ENCODE data around the gene GAA.

Gene GAA

GRCh38 chr17:80101011-80101945, at the start of gene GAA:
GAA (plus strand) TSS chr17:80101581; CDS start chr17:80104587, 3,006 bp downstream.
- peaks cover 41% of the 10 kb centered on the region for H3K4me1 Mint-ChIP-seq
- H3K27ac Mint-ChIP-seq, result peak within 1 kb of the TSS; percentile 89 to 95
- H3K4me3 Mint-ChIP-seq, result peak within 1 kb of the TSS; percentile 91 to 97
- ATAC-seq (peak; percentile 90), DNase-seq (peak; percentile 89 to 93)
- no peaks in the 10 kb centered on the region for H3K27me3 Mint-ChIP-seq
- H3K9me3 Mint-ChIP-seq, result no peaks in the 10 kb centered on the region

GRCh38 chr17:80051681-80052080, 49.7 kb upstream of the GAA start:
- DNase-seq (no peak), ATAC-seq (no peak)
- Mint-ChIP-seq H3K4me3 (no peak overlapping the region), H3K27ac (no peak overlapping the region), H3K4me1 (no peaks in the 10 kb centered on the region), H3K9me3 (no peaks in the 10 kb centered on the region), H3K27me3 (no peaks in the 10 kb centered on the region)

- DNase-seq (no peak), ATAC-seq (no peak)
- Mint-ChIP-seq H3K9me3 (no peaks in the 10 kb centered on the region), H3K27me3 (no peaks in the 10 kb centered on the region), H3K4me1 (no peaks in the 10 kb centered on the region), H3K4me3 (no peak overlapping the region), H3K27ac (no peak overlapping the region)
These were observed 48.3 kb upstream of the GAA start for GRCh38 chr17:80053102-80053501.

GRCh38 chr17:80055597-80055996, 45.8 kb upstream of the GAA start:
- DNase-seq (no peak), ATAC-seq (no peak)
- Mint-ChIP-seq H3K27me3 (no peaks in the 10 kb centered on the region), H3K4me1 (no peaks in the 10 kb centered on the region), H3K4me3 (no peak overlapping the region), H3K9me3 (no peaks in the 10 kb centered on the region), H3K27ac (no peak overlapping the region)

GRCh38 chr17:80058311-80058955, 42.9 kb upstream of the GAA start:
- no peak for DNase-seq
- Mint-ChIP-seq H3K9me3 (no peaks in the 10 kb centered on the region), H3K4me1 (no peaks in the 10 kb centered on the region), H3K27me3 (no peaks in the 10 kb centered on the region), H3K27ac (no peak overlapping the region), H3K4me3 (no peak overlapping the region)
- no peak for ATAC-seq

GRCh38 chr17:80060644-80061043, 40.7 kb upstream of the GAA start:
- Mint-ChIP-seq H3K27ac (no peak overlapping the region), H3K4me1 (no peaks in the 10 kb centered on the region), H3K9me3 (no peaks in the 10 kb centered on the region), H3K4me3 (no peak overlapping the region), H3K27me3 (no peaks in the 10 kb centered on the region)
- ATAC-seq, result no peak
- DNase-seq, result no peak

- Mint-ChIP-seq H3K9me3 (no peaks in the 10 kb centered on the region), H3K4me1 (no peaks in the 10 kb centered on the region), H3K27ac (no peak overlapping the region), H3K27me3 (no peaks in the 10 kb centered on the region), H3K4me3 (no peak overlapping the region)
- DNase-seq, result no peak
- no peak for ATAC-seq
These were observed 40.0 kb upstream of the GAA start for GRCh38 chr17:80061421-80061820.

GRCh38 chr17:80063830-80064585, 37.4 kb upstream of the GAA start:
- H3K27me3 Mint-ChIP-seq, result no peaks in the 10 kb centered on the region
- no peak overlapping the region for H3K4me3 Mint-ChIP-seq
- no peak overlapping the region for H3K27ac Mint-ChIP-seq
- ATAC-seq, result no peak
- no peaks in the 10 kb centered on the region for H3K9me3 Mint-ChIP-seq
- DNase-seq, result no peak
- H3K4me1 Mint-ChIP-seq, result no peaks in the 10 kb centered on the region

- Mint-ChIP-seq H3K27ac (peak overlapping the region in 1 of 2 donors; percentile 54), H3K9me3 (no peaks in the 10 kb centered on the region), H3K4me1 (no peaks in the 10 kb centered on the region), H3K27me3 (no peaks in the 10 kb centered on the region), H3K4me3 (no peak overlapping the region)
- ATAC-seq (no peak), DNase-seq (no peak)
These were observed 36.7 kb upstream of the GAA start for GRCh38 chr17:80064696-80065095.

GRCh38 chr17:80065478-80066170, 35.8 kb upstream of the GAA start:
- no peaks in the 10 kb centered on the region for H3K4me1 Mint-ChIP-seq

DNA sequence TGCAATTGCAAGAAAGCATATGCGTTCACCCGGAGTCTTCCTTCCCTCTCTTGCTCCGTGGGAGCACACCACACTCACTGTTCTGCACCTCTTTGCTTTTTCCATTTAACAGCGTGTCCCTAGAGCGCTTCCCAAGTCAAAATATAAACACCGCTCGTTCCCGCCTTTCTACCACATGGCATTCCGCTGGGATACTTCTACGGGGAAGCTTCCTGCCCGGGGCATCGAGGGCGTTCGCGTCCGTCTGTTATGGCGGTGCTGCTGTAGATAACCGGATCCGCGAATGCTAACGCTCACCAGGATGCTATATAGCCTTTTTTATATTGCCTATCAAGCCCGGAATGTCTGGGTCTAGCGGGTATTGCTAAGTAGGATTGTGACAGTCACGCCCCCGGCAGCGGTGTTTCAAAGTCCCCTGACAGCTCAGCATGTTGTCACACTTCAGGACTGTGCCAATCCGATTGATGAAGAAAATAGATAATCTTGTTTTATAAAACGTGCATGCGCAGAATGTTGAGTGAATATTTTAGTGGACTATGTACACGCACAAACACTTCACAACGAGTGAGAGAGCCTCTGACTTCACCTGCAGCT, 33.9 kb upstream of the GAA start:
- Mint-ChIP-seq H3K4me3 (no peak overlapping the region), H3K9me3 (no peaks in the 10 kb centered on the region), H3K4me1 (no peaks in the 10 kb centered on the region), H3K27me3 (no peaks in the 10 kb centered on the region), H3K27ac (no peak overlapping the region)
- ATAC-seq (no peak), DNase-seq (no peak)

More at GRCh38 chr17:80065478-80066170, 35.8 kb upstream of the GAA start:
- no peaks in the 10 kb centered on the region for H3K27me3 Mint-ChIP-seq
- DNase-seq, result no peak
- H3K9me3 Mint-ChIP-seq, result no peaks in the 10 kb centered on the region
- no peak overlapping the region for H3K4me3 Mint-ChIP-seq
- no peak overlapping the region for H3K27ac Mint-ChIP-seq
- ATAC-seq, result no peak

- no peak overlapping the region for H3K27ac Mint-ChIP-seq
- H3K4me1 Mint-ChIP-seq, result no peaks in the 10 kb centered on the region
- H3K9me3 Mint-ChIP-seq, result no peaks in the 10 kb centered on the region
- no peak overlapping the region for H3K4me3 Mint-ChIP-seq
- H3K27me3 Mint-ChIP-seq, result no peaks in the 10 kb centered on the region
- no peak for ATAC-seq
- DNase-seq, result no peak
These were observed 32.8 kb upstream of the GAA start for GRCh38 chr17:80068301-80069222.

GRCh38 chr17:80070375-80071115, 30.8 kb upstream of the GAA start:
- Mint-ChIP-seq H3K9me3 (no peaks in the 10 kb centered on the region), H3K4me1 (no peaks in the 10 kb centered on the region), H3K4me3 (no peak overlapping the region), H3K27me3 (no peaks in the 10 kb centered on the region), H3K27ac (no peak overlapping the region)
- no peak for ATAC-seq
- no peak for DNase-seq

Data from stimulated activated naive CD8-positive, alpha-beta T cell treated with anti-CD3 and anti-CD28 coated beads, Interleukin-15, amount 100 ng/mL, for 72 hours (primary cell).